Stimulated activated CD4-positive, alpha-beta T cell treated with anti-CD3 and anti-CD28 coated beads, Interleukin-15, amount 100 ng/mL, for 24 hours (primary cell): Measurements from ENCODE around the gene LIPF.
"Not testable (repeated sequence)": the region's sequence is repeated elsewhere in the genome, so short reads cannot be mapped to it uniquely, and the experiment has no call there.

Source experiments
- DNase-seq: peaks from one replicate; pipeline ENCODE4 v3.0.0-alpha.2; 2020

The LIPF gene

GRCh38 chr10:88664142-88664541, at the start of gene LIPF:
Gene LIPF (plus strand): TSS chr10:88664442. CDS start chr10:88667298, 2,856 bp downstream.
- DNase-seq: no peak

- DNase-seq: no peak
These were observed 47.8 kb upstream of the LIPF start for GRCh38 chr10:88616250-88616977.

GRCh38 chr10:88617772-88618300, 46.4 kb upstream of the LIPF start:
- no peak for DNase-seq

GRCh38 chr10:88618496-88618895, 45.7 kb upstream of the LIPF start:
- no peak for DNase-seq

GRCh38 chr10:88620441-88620840, 43.8 kb upstream of the LIPF start:
- DNase-seq: no peak

- no peak for DNase-seq
These were observed 40.4 kb upstream of the LIPF start for GRCh38 chr10:88623835-88624234.

GRCh38 chr10:88624840-88625239, 39.4 kb upstream of the LIPF start:
- DNase-seq: no peak

GRCh38 chr10:88640186-88640585, 24.1 kb upstream of the LIPF start:
- no peak for DNase-seq

- no peak for DNase-seq
These were observed 22.0 kb upstream of the LIPF start for GRCh38 chr10:88642209-88642608.

GRCh38 chr10:88642963-88643362, 21.3 kb upstream of the LIPF start:
- no peak for DNase-seq

GRCh38 chr10:88647061-88647615, 17.1 kb upstream of the LIPF start:
- no peak for DNase-seq

- DNase-seq: no peak
These were observed 13.1 kb upstream of the LIPF start for GRCh38 chr10:88651101-88651551.

- no peak for DNase-seq
These were observed 11.6 kb upstream of the LIPF start for GRCh38 chr10:88652616-88653015.

GRCh38 chr10:88657901-88658300, 6.3 kb upstream of the LIPF start:
- DNase-seq: no peak

- DNase-seq: no peak
These were observed 4.3 kb upstream of the LIPF start for GRCh38 chr10:88659725-88660597.

GRCh38 chr10:88660598-88660884, 3.7 kb upstream of the LIPF start:
- DNase-seq: no peak

- DNase-seq: no peak
These were observed 3.2 kb upstream of the LIPF start for GRCh38 chr10:88661018-88661417.

GRCh38 chr10:88661577-88661976, 2.7 kb upstream of the LIPF start:
- DNase-seq: no peak

GRCh38 chr10:88663153-88663552, 1.1 kb upstream of the LIPF start:
- not testable (repeated sequence) for DNase-seq

GRCh38 chr10:88668465-88668864, 4.2 kb downstream of the LIPF start:
- DNase-seq: no peak

GRCh38 chr10:88670497-88670896, 6.3 kb downstream of the LIPF start:
- peak; percentile 22 for DNase-seq

- DNase-seq: no peak
These were observed 7.8 kb downstream of the LIPF start for GRCh38 chr10:88672041-88672440.

GRCh38 chr10:88676283-88677060, 12.2 kb downstream of the LIPF start:
- no peak for DNase-seq
